Mucosa of rectum (tissue), 2 donors: ENCODE results near the gene PGAM2.

ENCODE experiments used
- H3K27ac ChIP-seq, 2 donors: one replicate each; pipeline ENCODE4 v1.7.0; 2013; ENCODE audit warnings: inconsistent platforms in 2 of 2, low read depth in 2 of 2, low read length in 2 of 2
- H3K27me3 ChIP-seq, 2 donors: one replicate each; pipeline ENCODE4 v1.7.0; 2013; ENCODE audit warnings: low read length in 2 of 2; ENCODE audit not compliant: control insufficient read depth in 2 of 2, insufficient read depth in 2 of 2
- H3K36me3 ChIP-seq, 2 donors: one replicate each; pipeline ENCODE4 v1.7.0; 2013; ENCODE audit warnings: low read length in 2 of 2; ENCODE audit not compliant: control insufficient read depth in 2 of 2, insufficient read depth in 2 of 2
- H3K4me1 ChIP-seq, 2 donors: one replicate each; pipeline ENCODE4 v1.7.0; 2013; ENCODE audit warnings: low read length in 2 of 2, mild to moderate bottlenecking in 1 of 2; ENCODE audit not compliant: control insufficient read depth in 2 of 2, insufficient read depth in 2 of 2
- H3K4me3 ChIP-seq, 2 donors: one replicate each; pipeline ENCODE4 v1.7.0; 2013; ENCODE audit warnings: low read length in 2 of 2
- H3K9ac ChIP-seq, 2 donors: one replicate each; pipeline ENCODE4 v1.7.0; 2013; ENCODE audit warnings: low read length in 2 of 2, low read depth in 1 of 2, mild to moderate bottlenecking in 1 of 2
- H3K9me3 ChIP-seq, 2 donors: one replicate each; pipeline ENCODE4 v1.7.0; 2013; ENCODE audit warnings: low read length in 2 of 2; ENCODE audit not compliant: control insufficient read depth in 2 of 2
- donor health status: healthy.
- donor health status: Normal muscosa, but diverticular disease.

Gene PGAM2

DNA sequence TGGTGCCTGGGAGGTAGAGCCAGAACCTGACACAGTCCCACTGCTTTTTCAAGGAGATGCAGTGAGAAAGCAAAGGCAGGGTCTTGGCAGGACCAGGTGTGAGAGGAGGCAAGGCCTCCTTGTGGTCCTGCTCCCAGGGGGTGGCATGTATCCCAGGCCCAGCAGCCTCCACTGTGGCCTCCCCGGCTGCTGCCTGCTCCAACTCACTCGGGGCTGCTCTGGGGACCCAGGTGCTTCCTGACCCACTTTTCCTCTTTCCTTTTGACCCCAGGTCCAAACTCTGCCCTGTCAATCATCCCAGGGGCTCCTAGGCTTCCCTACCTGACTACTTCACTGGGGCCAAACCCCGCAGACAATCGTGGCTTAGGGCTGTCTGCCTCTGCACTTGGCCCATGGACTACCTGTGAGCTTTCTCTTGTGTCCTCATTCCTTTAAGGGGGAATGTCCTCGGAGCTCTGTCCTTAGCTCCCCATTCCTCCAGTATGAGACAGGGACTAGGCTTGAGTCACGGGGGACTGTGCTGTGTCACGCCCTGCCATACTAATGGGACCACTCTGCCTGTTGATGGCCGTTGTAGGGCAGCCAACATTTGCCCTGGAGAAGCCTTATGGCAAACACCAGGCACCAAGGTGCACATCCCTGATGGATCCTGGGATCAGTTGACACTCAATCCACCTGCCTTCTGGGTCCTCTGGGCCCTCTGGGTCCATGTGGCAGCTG, 37.6 kb upstream of the PGAM2 start:
- no peak overlapping the region for H3K4me3 ChIP-seq
- H3K27ac ChIP-seq = peak overlapping the region in 1 of 2 donors; percentile 40
- peaks cover 7 to 17% of the 10 kb centered on the region in 2 donors for H3K27me3 ChIP-seq
- no peaks in the 10 kb centered on the region for H3K36me3 ChIP-seq
- peaks cover 5 to 6% of the 10 kb centered on the region in 2 donors for H3K4me1 ChIP-seq
- no peak overlapping the region for H3K9ac ChIP-seq
- H3K9me3 ChIP-seq = no peaks in the 10 kb centered on the region

DNA sequence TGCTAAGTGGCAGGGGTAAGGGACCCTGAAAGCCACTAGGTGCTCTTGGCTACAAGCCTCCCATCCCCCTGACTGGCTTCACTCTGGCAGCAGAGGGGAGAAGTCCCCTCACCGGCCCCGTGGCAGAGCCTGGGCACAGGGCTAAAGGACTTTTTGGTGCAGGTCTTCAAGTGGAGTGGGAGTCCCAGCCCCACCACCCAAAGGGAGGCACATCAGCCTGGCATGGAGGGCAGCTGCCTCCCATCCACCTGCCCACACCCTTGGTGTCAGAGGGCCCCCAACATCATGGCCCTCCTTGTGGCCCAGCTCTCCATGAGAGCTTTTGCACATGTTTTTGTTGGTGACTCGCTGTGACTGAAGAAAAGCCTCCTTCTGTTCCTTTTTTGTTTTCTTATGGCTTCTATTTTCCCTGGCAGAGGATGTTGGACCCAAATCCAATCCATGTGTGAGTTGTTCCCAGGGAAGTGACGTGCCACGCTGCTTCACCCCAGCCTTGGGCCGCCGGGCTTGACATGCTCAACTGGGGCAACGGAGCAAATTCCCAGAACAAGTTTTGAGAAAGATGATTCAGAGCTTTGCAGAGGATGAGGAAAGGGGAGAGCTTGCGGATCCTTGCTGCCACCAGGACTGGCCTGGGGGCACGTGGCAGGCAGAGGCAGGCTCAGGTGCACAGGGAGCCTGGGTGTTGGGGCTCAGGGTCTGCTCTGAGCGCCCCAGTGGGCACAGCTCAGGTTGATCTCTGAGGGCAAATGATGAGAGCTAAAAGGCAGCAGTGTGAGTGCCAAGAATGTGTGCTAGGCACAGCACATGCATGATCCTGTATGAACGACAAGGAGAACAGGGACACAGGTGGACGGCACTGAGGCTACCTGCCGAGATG, 36.8 kb upstream of the PGAM2 start:
- H3K4me3 ChIP-seq = no peak overlapping the region
- peaks cover 7 to 17% of the 10 kb centered on the region in 2 donors for H3K27me3 ChIP-seq
- peaks cover 5 to 6% of the 10 kb centered on the region in 2 donors for H3K4me1 ChIP-seq
- H3K27ac ChIP-seq = peak overlapping the region; percentile 34 to 40
- H3K36me3 ChIP-seq = no peaks in the 10 kb centered on the region
- H3K9me3 ChIP-seq = no peaks in the 10 kb centered on the region
- H3K9ac ChIP-seq = no peak overlapping the region

DNA sequence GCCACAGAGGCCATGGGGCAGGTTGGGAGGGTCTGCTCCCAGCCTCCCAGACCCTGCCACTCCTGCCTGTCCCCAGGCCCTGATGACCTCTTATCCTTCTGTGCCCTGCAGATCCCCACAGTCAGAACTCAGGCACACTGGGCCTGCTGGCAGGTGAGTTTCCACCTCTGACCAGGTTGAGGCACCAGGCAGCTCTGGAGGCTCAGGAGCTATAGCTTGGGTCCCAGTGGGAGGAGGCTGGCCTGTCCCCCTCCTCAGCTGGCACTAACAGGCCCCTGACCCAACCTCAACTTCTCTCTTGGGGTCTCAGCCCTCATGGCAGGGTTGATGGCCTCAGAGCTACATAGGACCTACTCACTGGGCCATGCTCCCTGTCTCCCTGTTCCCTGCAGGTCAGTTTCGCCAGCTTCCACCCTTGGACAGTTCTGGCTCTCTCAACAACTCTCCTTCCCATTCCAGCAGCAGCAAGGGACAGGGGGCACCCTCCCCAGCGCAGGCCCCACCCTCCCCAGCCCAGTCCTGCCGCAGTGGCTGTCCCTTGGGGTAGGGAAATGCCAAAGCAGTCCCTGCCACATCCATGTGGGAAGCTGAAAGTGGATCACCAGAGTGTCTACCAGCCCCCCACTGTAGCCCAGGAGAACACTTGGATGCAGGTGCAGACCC, 36.1 kb upstream of the PGAM2 start:
- Histone ChIP-seq H3K27ac (peak overlapping the region; percentile 40 to 48), H3K4me1 (peaks cover 5 to 6% of the 10 kb centered on the region in 2 donors), H3K36me3 (no peaks in the 10 kb centered on the region), H3K9ac (no peak overlapping the region), H3K27me3 (peaks cover 7 to 17% of the 10 kb centered on the region in 2 donors), H3K4me3 (no peak overlapping the region), H3K9me3 (no peaks in the 10 kb centered on the region)

DNA sequence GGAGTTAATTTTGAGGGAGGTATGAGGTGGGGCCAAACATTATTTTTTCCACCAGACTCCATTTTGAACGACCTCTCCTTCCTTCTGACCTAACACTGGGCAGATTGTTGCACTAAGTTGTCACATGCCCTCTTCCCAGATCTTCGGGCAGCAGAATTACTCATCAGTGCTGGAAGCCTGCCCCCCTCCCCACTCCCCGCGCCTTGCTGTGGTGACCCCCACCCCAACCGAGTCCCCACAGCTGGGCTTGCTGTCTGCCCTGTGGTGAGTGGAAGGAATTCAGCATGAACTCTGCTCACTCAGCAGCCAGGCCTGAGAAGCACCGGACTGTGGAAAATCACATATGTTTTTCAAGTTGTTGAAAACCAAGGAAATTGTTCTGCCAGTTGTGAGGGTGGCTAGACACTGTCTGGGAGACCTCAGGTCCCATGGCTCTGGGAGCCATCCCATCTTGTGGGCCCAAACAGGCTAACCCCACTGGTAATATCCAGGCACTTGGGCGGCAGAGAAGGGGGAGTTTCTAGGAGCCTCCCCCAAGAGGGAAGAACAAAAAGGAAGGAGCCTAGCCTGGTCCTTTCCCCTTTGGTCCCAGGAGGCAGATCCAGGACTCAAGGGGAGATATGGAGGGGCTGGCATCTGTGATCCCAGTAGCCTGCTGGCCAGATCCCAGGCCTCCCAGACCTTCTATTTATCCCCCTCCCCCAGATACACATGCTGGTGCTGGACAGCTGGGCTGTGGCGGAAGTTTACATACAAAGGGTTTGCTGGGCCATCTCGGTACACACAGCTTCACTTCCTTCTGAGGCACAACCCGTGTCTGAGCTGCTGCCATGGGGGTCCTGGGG, 35.3 kb upstream of the PGAM2 start:
- Histone ChIP-seq H3K4me3 (no peak overlapping the region), H3K9me3 (no peaks in the 10 kb centered on the region), H3K36me3 (no peaks in the 10 kb centered on the region), H3K27ac (peak overlapping the region; percentile 40 to 48), H3K9ac (no peak overlapping the region), H3K4me1 (peaks cover 5 to 6% of the 10 kb centered on the region in 2 donors), H3K27me3 (peaks cover 7 to 16% of the 10 kb centered on the region in 2 donors)

DNA sequence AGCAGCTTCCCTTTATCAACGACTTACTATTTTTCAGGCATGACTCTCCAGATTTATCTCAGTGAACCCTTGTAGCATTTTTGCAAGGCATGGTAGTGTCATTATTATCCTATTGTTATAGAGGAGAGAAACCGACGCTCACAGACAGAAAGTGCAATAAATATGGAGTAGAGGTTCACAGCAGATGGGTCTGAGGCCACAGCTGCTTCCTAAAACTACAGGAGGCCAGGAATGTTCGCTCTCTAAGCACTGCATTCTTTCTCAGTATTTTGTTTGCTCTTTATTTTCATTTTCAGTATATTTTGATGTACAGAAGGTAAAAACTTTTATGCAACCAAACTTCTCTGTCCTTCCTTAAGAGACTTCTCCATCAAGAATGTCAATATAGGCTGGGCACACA, 34.3 kb upstream of the PGAM2 start:
- Histone ChIP-seq H3K4me1 (peaks cover 4 to 5% of the 10 kb centered on the region in 2 donors), H3K27ac (no peak overlapping the region), H3K4me3 (no peak overlapping the region), H3K9ac (no peak overlapping the region), H3K27me3 (peaks cover 7% of the 10 kb centered on the region in 2 donors), H3K9me3 (no peaks in the 10 kb centered on the region), H3K36me3 (no peaks in the 10 kb centered on the region)

DNA sequence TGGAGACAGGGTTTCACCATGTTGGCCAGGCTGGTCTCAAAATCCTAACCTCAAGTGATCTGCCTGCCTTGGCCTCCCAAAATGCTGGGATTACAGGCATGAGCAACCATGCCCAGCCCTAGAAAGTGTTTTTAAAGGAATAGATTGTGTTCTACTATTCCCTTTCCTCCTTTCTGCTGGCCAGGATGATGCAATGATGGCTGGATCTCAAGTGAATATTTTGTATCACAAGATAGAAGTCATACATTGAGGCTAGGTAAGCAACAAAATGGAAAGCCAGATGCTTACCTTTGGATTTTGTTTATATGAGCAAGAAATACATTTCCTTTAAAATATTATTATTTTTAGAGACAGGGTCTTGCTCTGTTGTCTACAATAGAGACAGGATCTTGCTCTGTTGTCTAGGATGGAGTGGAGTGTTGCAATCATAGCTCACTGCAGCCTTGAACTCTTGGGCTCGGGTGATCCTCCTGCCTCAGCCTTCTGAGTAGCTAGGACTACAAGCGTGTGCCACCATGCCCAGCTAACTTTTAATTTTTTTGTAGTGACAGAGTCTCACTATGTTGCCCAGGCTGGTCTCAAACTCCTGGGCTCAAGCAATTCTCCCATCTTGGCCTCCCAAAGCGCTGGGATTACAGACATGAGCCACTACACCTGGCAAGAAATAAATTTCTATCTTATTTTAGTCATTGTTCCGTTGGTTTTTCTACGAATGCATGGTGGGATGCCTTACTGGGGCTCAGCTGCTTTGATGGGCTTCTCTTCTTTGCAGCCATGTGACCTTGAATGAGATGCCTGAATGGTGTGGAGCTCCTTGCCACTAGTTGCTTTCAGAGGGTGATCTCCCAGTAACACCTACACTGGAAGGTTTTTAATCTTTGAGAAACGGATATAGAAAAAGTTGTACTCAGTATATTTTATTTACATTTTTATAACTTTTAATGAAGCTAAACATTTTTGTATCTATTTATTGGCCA, 33.0 kb upstream of the PGAM2 start:
- H3K27ac ChIP-seq = no peak overlapping the region
- H3K27me3 ChIP-seq = peaks cover 3 to 4% of the 10 kb centered on the region in 2 donors
- no peak overlapping the region for H3K4me3 ChIP-seq
- H3K9ac ChIP-seq = no peak overlapping the region
- no peaks in the 10 kb centered on the region for H3K36me3 ChIP-seq
- H3K9me3 ChIP-seq = no peaks in the 10 kb centered on the region
- peaks cover under 1 to 5% of the 10 kb centered on the region in 2 donors for H3K4me1 ChIP-seq

DNA sequence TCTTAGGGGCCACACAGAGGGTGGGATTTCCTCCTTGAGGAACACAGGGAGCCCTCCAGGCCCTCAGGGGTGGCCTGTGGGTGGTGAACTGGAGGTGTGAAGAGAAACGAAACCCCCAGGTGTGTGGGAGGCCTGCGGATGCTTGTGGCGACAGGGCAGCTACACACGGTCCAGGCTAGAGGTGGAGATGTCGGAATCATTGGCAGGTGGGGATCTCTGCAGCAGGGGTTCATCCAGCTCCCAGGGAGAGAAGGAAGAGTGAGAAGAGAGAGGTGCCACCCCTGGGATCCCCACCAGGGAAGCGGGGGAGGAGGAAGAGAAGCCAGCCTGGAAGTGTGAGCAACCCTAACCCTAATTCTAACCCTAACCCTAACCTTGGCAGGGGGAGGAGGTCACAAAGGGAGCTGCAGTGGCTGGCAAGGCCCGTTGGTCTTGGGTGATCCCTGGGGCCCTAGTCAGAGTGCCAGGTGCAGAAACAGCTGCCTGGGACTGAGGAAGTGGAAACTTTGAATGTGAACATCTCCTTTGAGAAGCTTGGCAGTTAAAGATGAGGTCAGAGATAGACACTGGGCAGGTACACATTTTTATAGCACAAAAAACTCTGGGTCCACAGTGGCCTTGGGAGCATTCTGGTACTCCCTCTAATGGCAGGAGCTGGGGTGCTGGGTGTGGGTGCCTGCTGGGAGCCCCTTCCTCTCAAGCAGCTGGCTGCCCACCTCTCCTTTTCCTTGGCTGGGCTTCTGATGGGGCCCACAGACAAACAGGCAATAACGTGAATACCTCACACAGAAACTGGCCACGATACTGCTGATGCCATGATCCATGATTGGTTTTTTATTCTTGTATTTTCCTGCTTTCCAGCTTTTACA, 31.9 kb upstream of the PGAM2 start:
- H3K9me3 ChIP-seq = no peaks in the 10 kb centered on the region
- no peak overlapping the region for H3K9ac ChIP-seq
- H3K27ac ChIP-seq = peak overlapping the region in 1 of 2 donors; percentile 38
- H3K4me1 ChIP-seq = peaks cover 0 to 5% of the 10 kb centered on the region in 2 donors
- no peak overlapping the region for H3K4me3 ChIP-seq
- H3K27me3 ChIP-seq = no peaks in the 10 kb centered on the region
- no peaks in the 10 kb centered on the region for H3K36me3 ChIP-seq

DNA sequence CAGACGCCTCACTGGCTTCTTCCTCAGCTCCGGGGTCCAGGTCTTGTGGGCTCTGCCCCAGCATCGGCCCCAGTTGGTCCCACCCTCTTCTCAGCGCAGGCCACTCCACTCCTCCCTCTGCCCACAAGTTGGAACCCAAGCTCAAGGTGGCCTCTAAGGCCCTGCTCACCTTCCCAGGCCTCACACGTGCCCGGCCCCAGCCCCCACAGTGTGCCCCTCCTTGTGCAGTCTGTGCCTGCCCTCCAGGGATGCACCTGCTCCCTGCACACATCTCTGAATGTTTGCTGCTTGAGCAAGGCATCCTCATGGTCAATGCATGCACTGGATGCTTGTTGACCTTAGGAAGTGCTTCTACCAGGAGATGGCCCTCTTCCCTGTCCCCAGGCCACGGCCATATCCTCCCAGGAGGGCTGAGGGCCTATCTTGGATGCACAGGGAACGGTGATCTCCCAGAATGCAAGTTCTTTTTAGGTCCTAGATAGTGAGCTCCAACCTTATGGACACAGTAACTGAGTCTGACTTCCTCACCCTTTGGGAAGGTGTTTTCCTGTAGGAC, 31.0 kb upstream of the PGAM2 start:
- Histone ChIP-seq H3K9ac (no peak overlapping the region), H3K27ac (no peak overlapping the region), H3K4me3 (no peak overlapping the region), H3K36me3 (no peaks in the 10 kb centered on the region), H3K9me3 (no peaks in the 10 kb centered on the region), H3K27me3 (no peaks in the 10 kb centered on the region), H3K4me1 (peaks cover 0 to 5% of the 10 kb centered on the region in 2 donors)
